WTC11 (cell line): ENCODE data around the gene PLPP4. TPM values are rescaled to one million over a fixed set of nuclear protein-coding genes. Genes with fewer than 3 reads are reported as not detected.

ENCODE experiments used
- ATAC-seq: fragments of 200-7000 bp; cut with Tn5 transposase; 2 replicates; pipeline ENCODE4 v1.10.0; 2021; ENCODE audit warnings: mild to moderate bottlenecking, moderate library complexity
- CTCF ChIA-PET: fragments of 300-600 bp; sonication (Branson Sonifier 250); formaldehyde crosslinking; loops from one replicate; lab custom pipeline; 2021; ENCODE audit warnings: antibody characterized with exemption; lab: Charles Lee
- POLR2A ChIA-PET: fragments of 350-600 bp; sonication (Branson Sonifier 250); formaldehyde crosslinking; loops from one replicate; lab custom pipeline; 2021; ENCODE audit warnings: antibody characterized with exemption; lab: Charles Lee
- DNase-seq: peaks from one replicate; pipeline ENCODE4 v3.0.0; 2021; ENCODE audit warnings: low spot score
- H3K27ac Mint-ChIP-seq: 2 replicates; pipeline ENCODE4 v1.8.0; 2021; ENCODE audit warnings: mixed read lengths
- H3K27me3 Mint-ChIP-seq: 2 replicates; pipeline ENCODE4 v1.8.0; 2021; ENCODE audit warnings: low read depth, mild to moderate bottlenecking, moderate library complexity, mixed read lengths
- H3K36me3 Mint-ChIP-seq: 2 replicates; pipeline ENCODE4 v1.8.0; 2021; ENCODE audit warnings: mixed read lengths
- H3K4me1 Mint-ChIP-seq: 2 replicates; pipeline ENCODE4 v1.8.0; 2022; ENCODE audit warnings: mixed read lengths
- H3K4me3 Mint-ChIP-seq: 2 replicates; pipeline ENCODE4 v1.8.0; 2021; ENCODE audit warnings: mild to moderate bottlenecking, moderate library complexity, mixed read lengths
- H3K9me3 Mint-ChIP-seq: 2 replicates; pipeline ENCODE4 v1.8.0; 2021; ENCODE audit warnings: mixed read lengths
- ELF4 ChIP-seq: sonication (generic); formaldehyde crosslinking; IDR thresholded peaks from 2 replicates; pipeline ENCODE4 v1.8.1; 2022; ENCODE audit warnings: low read depth, mild to moderate bottlenecking, moderate library complexity, missing genetic modification reagents
- FOXP1 ChIP-seq: sonication (generic); formaldehyde crosslinking; IDR thresholded peaks from 2 replicates; pipeline ENCODE4 v1.8.0; 2022; ENCODE audit warnings: missing genetic modification reagents, mild to moderate bottlenecking, moderate library complexity, borderline replicate concordance
- GABPB1 ChIP-seq: sonication (generic); formaldehyde crosslinking; IDR thresholded peaks from 2 replicates; pipeline ENCODE4 v1.8.1; 2023; ENCODE audit warnings: mild to moderate bottlenecking, missing genetic modification reagents
- GTF2I ChIP-seq: fragments of 250-450 bp; sonication (Bioruptor Pico); conservative IDR thresholded peaks from 2 replicates; pipeline ENCODE4 v1.4.0; 2021; ENCODE audit warnings: mild to moderate bottlenecking
- HMGA2 ChIP-seq: fragments of 250-450 bp; sonication (Bioruptor Pico); IDR thresholded peaks from 2 replicates; pipeline ENCODE4 v1.4.0; 2021; ENCODE audit warnings: mild to moderate bottlenecking, moderate library complexity
- KAT7 ChIP-seq: sonication (generic); formaldehyde crosslinking; IDR thresholded peaks from 2 replicates; pipeline ENCODE4 v1.8.1; 2023; ENCODE audit warnings: missing genetic modification reagents, mild to moderate bottlenecking, borderline replicate concordance
- SMAD4 ChIP-seq: sonication (generic); formaldehyde crosslinking; IDR thresholded peaks from 2 replicates; pipeline ENCODE4 v1.8.0; 2022; ENCODE audit warnings: mild to moderate bottlenecking, missing genetic modification reagents
- SOX15 ChIP-seq: fragments of 250-450 bp; sonication (Bioruptor Pico); IDR thresholded peaks from 2 replicates; pipeline ENCODE4 v1.9.0; 2021; ENCODE audit warnings: mild to moderate bottlenecking
- ZBTB21 ChIP-seq: sonication (generic); formaldehyde crosslinking; IDR thresholded peaks from 2 replicates; pipeline ENCODE4 v1.8.1; 2023; ENCODE audit warnings: mild to moderate bottlenecking, missing genetic modification reagents, borderline replicate concordance
- ZNF121 ChIP-seq: sonication (generic); formaldehyde crosslinking; IDR thresholded peaks from 2 replicates; pipeline ENCODE4 v1.8.0; 2023; ENCODE audit warnings: missing genetic modification reagents
- ZNF263 ChIP-seq: sonication (generic); formaldehyde crosslinking; IDR thresholded peaks from 2 replicates; pipeline ENCODE4 v1.8.1; 2022; ENCODE audit warnings: low read depth, mild to moderate bottlenecking, moderate library complexity, missing genetic modification reagents
- ZNF396 ChIP-seq: fragments of 250-450 bp; sonication (Bioruptor Pico); IDR thresholded peaks from 2 replicates; pipeline ENCODE4 v1.8.0; 2021; ENCODE audit warnings: mild to moderate bottlenecking, moderate library complexity, borderline replicate concordance
- ZNF423 ChIP-seq: fragments of 250-450 bp; sonication (Bioruptor Pico); IDR thresholded peaks from 2 replicates; pipeline ENCODE4 v2.1.2; 2022; ENCODE audit warnings: mild to moderate bottlenecking, moderate library complexity
- total RNA-seq: library from RNA; stranded (reverse); gene quantifications from 3 replicates; pipeline ENCODE4 v1.2.3, GENCODE V29; 2021
- TF ChIP-seq, protein P1 (sequence below): sonication (generic); formaldehyde crosslinking; IDR thresholded peaks from 2 replicates; pipeline ENCODE4 v1.8.0; 2022; ENCODE audit warnings: mild to moderate bottlenecking, missing genetic modification reagents
- TF ChIP-seq, protein P2 (sequence below): sonication (generic); formaldehyde crosslinking; IDR thresholded peaks from 2 replicates; pipeline ENCODE4 v1.8.1; 2023; ENCODE audit warnings: mild to moderate bottlenecking, missing genetic modification reagents, moderate library complexity
- TF ChIP-seq, protein P3 (sequence below): sonication (generic); formaldehyde crosslinking; IDR thresholded peaks from 2 replicates; pipeline ENCODE4 v1.8.0; 2023; ENCODE audit warnings: missing genetic modification reagents
- TF ChIP-seq, protein P4 (sequence below): sonication (generic); formaldehyde crosslinking; IDR thresholded peaks from 2 replicates; pipeline ENCODE4 v1.8.0; 2023; ENCODE audit warnings: mild to moderate bottlenecking, missing genetic modification reagents
- TF ChIP-seq, protein P5 (sequence below): sonication (generic); formaldehyde crosslinking; IDR thresholded peaks from 2 replicates; pipeline ENCODE4 v1.8.1; 2023; ENCODE audit warnings: mild to moderate bottlenecking, missing genetic modification reagents, borderline replicate concordance

PLPP4 gene
- total RNA-seq, 1 experiment from 2014 or later: 0.15 TPM

DNA sequence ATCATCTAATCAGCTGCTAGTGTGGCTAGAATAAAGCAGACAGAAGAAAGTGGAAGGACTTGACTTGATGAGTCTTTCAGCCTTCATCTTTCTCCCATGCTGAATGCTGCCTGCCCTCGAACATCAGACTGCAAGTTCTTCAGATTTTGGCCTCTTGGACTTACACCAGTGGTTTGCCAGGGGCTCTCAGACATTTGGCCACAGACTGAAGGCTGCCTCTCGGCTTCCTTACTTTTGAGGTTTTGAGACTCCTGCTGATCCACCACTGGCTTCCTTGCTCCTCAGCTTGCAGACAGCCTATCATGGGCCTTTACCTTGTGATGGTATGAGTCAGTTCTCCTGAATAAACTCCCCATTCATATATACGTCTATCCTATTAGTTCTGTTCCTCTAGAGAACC lies 26.0 kb downstream of the PLPP4 start:
- peaks cover 2% of the 10 kb centered on the region; the same call in 1 of the 2 replicates for H3K27me3 Mint-ChIP-seq
- DNase-seq (no peak), ATAC-seq (no peak)
- H3K9me3 Mint-ChIP-seq: peaks cover 26% of the 10 kb centered on the region
- H3K27ac Mint-ChIP-seq: no peak overlapping the region
- ChIA-PET CTCF (no interaction called here), POLR2A (no interaction called here)
- H3K4me3 Mint-ChIP-seq: no peak overlapping the region
- H3K36me3 Mint-ChIP-seq: peaks cover 10% of the 10 kb centered on the region
- no peaks in the 10 kb centered on the region for H3K4me1 Mint-ChIP-seq
- no peak for TF ChIP-seq ZNF396 (CRISPR knock-in tag)
- no peak for TF ChIP-seq ZNF423
- TF ChIP-seq, protein P1, sequence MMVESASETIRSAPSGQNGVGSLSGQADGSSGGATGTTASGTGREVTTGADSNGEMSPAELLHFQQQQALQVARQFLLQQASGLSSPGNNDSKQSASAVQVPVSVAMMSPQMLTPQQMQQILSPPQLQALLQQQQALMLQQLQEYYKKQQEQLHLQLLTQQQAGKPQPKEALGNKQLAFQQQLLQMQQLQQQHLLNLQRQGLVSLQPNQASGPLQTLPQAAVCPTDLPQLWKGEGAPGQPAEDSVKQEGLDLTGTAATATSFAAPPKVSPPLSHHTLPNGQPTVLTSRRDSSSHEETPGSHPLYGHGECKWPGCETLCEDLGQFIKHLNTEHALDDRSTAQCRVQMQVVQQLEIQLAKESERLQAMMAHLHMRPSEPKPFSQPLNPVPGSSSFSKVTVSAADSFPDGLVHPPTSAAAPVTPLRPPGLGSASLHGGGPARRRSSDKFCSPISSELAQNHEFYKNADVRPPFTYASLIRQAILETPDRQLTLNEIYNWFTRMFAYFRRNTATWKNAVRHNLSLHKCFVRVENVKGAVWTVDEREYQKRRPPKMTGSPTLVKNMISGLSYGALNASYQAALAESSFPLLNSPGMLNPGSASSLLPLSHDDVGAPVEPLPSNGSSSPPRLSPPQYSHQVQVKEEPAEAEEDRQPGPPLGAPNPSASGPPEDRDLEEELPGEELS (CRISPR knock-in tag): no peak
- no peak for TF ChIP-seq HMGA2
- no peak for TF ChIP-seq KAT7 (CRISPR knock-in tag)
- no peak for TF ChIP-seq FOXP1 (CRISPR knock-in tag)
- TF ChIP-seq ZNF263 (CRISPR knock-in tag): no peak
- TF ChIP-seq SOX15 (CRISPR knock-in tag): no peak
- no peak for TF ChIP-seq GABPB1 (CRISPR knock-in tag)
- no peak for TF ChIP-seq ZNF121 (CRISPR knock-in tag)
- TF ChIP-seq, protein P2, sequence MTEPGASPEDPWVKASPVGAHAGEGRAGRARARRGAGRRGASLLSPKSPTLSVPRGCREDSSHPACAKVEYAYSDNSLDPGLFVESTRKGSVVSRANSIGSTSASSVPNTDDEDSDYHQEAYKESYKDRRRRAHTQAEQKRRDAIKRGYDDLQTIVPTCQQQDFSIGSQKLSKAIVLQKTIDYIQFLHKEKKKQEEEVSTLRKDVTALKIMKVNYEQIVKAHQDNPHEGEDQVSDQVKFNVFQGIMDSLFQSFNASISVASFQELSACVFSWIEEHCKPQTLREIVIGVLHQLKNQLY (CRISPR knock-in tag): no peak
- no peak for TF ChIP-seq GTF2I (CRISPR knock-in tag)
- TF ChIP-seq, protein P3, sequence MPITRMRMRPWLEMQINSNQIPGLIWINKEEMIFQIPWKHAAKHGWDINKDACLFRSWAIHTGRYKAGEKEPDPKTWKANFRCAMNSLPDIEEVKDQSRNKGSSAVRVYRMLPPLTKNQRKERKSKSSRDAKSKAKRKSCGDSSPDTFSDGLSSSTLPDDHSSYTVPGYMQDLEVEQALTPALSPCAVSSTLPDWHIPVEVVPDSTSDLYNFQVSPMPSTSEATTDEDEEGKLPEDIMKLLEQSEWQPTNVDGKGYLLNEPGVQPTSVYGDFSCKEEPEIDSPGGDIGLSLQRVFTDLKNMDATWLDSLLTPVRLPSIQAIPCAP: no peak
- TF ChIP-seq, protein P4, sequence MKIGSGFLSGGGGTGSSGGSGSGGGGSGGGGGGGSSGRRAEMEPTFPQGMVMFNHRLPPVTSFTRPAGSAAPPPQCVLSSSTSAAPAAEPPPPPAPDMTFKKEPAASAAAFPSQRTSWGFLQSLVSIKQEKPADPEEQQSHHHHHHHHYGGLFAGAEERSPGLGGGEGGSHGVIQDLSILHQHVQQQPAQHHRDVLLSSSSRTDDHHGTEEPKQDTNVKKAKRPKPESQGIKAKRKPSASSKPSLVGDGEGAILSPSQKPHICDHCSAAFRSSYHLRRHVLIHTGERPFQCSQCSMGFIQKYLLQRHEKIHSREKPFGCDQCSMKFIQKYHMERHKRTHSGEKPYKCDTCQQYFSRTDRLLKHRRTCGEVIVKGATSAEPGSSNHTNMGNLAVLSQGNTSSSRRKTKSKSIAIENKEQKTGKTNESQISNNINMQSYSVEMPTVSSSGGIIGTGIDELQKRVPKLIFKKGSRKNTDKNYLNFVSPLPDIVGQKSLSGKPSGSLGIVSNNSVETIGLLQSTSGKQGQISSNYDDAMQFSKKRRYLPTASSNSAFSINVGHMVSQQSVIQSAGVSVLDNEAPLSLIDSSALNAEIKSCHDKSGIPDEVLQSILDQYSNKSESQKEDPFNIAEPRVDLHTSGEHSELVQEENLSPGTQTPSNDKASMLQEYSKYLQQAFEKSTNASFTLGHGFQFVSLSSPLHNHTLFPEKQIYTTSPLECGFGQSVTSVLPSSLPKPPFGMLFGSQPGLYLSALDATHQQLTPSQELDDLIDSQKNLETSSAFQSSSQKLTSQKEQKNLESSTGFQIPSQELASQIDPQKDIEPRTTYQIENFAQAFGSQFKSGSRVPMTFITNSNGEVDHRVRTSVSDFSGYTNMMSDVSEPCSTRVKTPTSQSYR: no peak
- TF ChIP-seq, protein P5, sequence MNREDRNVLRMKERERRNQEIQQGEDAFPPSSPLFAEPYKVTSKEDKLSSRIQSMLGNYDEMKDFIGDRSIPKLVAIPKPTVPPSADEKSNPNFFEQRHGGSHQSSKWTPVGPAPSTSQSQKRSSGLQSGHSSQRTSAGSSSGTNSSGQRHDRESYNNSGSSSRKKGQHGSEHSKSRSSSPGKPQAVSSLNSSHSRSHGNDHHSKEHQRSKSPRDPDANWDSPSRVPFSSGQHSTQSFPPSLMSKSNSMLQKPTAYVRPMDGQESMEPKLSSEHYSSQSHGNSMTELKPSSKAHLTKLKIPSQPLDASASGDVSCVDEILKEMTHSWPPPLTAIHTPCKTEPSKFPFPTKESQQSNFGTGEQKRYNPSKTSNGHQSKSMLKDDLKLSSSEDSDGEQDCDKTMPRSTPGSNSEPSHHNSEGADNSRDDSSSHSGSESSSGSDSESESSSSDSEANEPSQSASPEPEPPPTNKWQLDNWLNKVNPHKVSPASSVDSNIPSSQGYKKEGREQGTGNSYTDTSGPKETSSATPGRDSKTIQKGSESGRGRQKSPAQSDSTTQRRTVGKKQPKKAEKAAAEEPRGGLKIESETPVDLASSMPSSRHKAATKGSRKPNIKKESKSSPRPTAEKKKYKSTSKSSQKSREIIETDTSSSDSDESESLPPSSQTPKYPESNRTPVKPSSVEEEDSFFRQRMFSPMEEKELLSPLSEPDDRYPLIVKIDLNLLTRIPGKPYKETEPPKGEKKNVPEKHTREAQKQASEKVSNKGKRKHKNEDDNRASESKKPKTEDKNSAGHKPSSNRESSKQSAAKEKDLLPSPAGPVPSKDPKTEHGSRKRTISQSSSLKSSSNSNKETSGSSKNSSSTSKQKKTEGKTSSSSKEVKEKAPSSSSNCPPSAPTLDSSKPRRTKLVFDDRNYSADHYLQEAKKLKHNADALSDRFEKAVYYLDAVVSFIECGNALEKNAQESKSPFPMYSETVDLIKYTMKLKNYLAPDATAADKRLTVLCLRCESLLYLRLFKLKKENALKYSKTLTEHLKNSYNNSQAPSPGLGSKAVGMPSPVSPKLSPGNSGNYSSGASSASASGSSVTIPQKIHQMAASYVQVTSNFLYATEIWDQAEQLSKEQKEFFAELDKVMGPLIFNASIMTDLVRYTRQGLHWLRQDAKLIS (CRISPR knock-in tag): no peak
- TF ChIP-seq ZBTB21 (CRISPR knock-in tag): no peak
- TF ChIP-seq SMAD4: no peak
- TF ChIP-seq ELF4 (CRISPR knock-in tag): no peak
